Measurements from ENCODE around the gene SPSB3.

Gene SPSB3

GRCh38 chr16:1790261-1790610 lies 7.9 kb upstream of the SPSB3 start:
- no peak for DNase-seq

DNA sequence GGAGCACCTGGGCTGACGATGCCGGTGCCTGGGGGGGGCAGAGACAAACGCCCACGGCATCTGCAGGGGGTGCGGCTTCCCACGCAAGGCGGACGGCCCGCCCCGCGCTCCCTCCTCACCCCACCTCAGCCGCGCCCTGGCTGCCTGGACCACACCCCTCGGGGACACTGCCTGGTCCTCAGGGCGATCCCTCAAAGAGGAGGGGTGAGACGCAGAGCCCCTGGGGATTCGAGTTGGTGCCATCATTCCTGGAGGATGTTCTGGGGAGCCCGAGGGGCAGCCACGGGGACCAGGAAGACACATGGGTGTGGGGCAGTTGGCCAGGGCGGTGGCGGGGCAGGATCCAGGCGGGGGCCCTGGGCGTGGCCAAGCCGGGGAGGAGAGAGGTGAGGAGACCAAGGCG lies 7.3 kb upstream of the SPSB3 start:
- DNase-seq, result no peak

- no peak for DNase-seq
These were observed 6.3 kb upstream of the SPSB3 start for GRCh38 chr16:1788708-1789100.

DNA sequence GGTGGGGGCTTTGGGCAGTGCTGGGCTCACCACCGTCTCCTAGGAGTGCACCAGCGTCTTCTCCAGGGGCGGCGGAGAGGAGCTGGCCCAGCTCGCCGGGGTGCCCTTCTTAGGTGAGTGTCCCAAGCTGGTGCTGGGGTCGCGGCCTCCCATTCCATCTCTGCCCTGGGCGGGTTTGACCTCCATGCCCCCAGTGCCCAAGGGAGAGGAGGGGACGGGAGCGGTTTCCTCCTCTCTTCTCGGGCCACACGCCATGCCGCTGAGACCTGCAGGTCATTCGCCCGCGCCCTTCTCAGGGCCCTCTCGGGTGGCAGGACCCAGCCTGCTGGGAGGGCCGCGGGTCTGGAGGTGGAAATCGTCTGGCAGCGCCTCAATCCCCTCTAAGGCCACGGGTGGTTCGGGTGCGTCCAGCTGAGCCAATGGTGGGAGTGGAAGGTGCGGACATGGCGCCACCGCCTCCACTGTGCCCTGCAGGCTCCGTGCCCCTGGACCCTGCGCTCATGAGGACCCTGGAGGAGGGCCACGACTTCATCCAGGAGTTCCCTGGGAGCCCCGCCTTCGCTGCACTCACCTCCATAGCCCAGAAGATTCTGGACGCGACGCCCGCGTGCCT lies 5.8 kb upstream of the SPSB3 start:
- DNase-seq, result no peak

DNA sequence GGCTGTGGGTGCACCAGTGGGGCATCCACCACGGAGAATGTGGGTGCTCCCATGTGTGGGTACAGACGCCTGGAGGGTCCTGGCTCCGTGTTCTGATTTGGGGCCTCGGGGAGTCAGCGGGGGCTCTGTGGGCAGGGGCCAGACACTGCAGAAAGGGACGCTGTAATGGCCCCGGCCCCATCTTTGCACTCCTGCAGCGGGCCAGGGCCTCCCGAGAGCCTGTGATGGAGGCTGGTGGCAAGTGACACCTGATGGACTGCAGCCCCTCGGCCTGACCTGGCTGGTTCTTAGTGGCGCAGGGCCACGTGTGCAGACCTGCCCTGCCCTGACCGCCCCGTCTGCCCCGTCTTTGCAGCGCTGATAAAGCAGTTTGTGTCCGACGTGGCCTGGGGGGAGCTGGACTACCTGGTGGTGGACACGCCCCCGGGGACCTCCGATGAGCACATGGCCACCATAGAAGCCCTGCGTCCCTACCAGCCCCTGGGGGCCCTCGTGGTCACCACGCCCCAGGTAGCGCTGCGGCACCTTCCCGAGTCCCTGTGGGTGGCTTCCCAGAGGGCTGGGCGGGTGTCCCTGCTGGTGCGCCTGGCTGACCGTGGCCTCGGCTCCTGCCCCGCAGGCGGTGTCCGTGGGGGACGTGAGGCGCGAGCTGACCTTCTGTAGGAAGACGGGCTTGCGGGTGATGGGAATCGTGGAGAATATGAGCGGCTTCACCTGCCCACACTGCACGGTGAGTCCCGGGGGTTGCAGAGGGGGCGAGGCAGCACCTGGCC lies 5.1 kb upstream of the SPSB3 start:
- no peak for DNase-seq

GRCh38 chr16:1787056-1787321 lies 4.6 kb upstream of the SPSB3 start:
- no peak for DNase-seq

- no peak for DNase-seq
These were observed 4.1 kb upstream of the SPSB3 start for GRCh38 chr16:1786242-1787055.

- DNase-seq, result no peak
These were observed 3.4 kb upstream of the SPSB3 start for GRCh38 chr16:1785846-1786170.

GRCh38 chr16:1784977-1785845 lies 2.8 kb upstream of the SPSB3 start:
- no peak for DNase-seq

DNA sequence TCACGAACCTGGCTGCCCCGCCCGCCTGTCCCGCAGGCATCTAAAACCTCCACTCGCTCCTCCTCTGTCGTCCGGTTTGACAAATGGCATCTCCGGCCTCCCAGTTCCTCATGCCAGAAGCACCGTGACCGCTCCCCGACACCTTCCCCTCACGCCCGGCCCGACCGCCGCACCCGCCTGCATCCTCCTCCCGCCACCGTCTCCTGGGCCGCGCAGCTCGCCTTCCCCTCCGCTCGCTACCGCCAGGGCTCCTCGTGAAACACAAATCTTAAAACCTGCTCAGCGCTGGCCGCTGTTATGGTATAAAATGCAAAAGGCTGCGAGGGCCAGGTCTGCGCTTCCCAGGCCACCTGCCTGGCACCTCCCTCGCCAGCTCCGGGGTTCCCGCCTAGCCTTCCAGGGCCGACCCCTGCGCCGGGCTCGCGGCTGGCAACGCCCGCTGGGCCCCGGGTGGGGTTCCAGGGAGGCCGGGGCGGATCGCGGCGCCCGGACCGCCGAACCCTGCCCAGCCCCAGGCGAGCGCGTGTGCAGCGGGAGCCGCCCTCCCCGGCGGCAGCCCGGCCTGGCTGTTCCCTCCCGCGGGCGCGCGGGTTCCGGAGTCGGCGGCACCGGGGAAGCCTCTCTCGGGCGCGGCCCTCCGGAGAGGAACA lies 488 bp downstream of the SPSB3 start:
- DNase-seq, result peak in 1 of 58 donors; percentile 41

DNA sequence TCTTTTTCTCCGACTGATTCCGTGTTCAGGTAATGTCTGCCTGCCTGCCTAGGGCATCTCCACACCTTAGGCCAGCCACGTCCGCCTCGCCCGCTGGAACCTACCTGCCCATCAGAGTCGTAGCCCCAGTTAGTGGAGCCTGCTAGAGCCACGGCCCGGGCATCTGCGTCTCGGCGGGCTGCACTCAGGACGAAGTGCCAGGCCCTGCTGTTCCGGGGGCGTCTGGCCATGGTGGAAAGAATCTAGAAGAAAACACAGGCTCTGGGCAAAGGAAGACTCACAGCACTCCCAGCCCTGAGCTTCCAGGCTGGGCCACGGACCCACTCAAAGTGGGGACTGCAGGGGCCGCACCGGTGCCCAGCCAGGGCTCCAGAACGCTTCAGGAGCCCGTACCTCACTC lies 1.1 kb downstream of the SPSB3 start:
- no peak for DNase-seq

GRCh38 chr16:1780677-1781072 lies 1.7 kb downstream of the SPSB3 start:
- DNase-seq, result no peak

DNA sequence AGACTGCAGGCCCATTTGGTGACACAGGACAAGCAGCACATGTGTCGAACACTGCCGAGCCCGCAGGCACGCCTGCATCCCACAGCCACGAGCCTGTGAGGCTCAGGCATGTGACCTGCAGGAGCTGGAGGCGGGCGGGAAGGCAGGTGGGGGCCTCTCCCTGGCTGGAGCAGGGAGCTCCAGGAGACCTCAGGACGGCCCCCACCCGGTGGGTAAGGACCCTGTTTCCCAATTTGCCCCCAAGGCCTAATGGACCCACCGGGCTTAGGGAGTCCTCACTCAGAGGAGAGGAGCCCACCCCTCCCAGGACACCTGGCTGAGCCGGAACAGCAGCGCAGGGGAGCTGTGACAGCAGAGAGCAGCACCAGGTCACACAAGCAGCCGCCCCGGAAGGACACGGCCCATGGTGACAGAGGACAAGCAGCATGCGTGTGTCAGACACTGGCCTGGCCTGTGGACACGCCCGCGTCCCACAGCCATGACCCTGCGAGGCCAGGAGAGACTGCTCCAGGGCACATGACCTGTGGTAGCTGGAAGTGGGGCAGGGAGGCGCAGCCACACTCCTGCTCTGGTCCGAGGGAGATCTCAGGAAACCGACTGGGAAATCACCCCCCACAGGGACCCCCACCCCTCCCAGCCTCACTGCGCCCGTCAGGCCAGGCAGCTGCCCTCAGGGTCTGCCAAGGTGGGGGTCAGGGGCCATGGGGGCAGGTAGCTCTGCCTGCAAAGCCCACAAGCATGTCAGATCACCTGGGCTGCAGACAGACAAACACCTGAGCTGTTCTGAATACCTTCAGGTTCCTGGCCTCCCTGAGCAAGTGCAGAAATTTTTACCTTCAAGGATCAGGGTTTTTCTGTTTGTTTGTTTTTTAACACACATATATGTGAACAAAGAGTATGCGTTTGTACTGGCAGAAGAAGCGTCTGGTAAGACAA lies 2.4 kb downstream of the SPSB3 start:
- no peak for DNase-seq

GRCh38 chr16:1779234-1779701 lies 3.1 kb downstream of the SPSB3 start:
- DNase-seq, result no peak

DNA sequence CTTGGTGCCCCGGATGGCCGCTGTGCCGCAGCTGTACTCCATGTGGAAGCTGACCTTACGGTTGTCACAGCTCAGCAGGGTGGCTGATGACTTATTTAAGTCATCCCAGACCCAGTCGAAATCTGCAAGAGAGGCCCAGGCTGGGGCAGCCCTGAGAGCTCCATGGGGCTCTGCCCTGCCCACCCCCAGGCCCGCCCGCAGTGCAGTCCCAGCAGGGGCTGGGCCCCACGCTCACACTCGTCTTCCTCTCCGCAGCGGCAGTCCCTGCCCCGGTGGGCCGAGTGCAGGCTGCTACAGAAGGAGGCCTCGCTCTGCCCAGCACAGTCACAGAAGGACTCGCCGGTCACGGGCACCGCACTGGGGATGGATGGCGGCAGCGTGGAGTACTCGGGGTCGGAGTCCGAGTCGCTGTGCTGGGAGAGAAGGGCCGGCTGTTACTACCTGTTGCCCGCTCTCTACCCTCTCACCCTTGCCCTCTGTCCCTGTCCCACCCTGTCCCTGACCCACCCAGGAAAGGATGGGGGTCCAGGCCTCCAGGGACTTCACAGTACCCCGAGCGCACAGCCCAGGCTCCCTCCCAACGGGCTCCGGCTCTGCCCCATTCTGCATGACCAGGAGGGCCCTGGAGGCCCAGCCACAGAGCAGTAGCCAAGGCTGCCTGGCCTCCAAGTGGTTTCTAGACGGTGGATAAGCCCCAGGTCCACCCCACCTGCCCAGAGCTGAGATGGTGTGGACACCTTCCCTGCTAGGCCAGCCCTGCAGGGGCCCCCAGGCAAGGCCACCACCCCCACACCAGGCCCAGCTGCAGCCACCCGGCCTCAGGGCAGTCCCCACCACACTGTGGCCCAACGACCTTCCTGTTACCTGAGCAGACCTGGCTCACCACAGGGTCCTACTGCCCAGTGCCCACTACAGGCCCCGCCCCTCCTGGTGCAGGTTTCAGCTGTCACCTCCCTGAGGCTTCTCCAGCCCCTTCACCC lies 3.9 kb downstream of the SPSB3 start:
- no peak for DNase-seq

DNA sequence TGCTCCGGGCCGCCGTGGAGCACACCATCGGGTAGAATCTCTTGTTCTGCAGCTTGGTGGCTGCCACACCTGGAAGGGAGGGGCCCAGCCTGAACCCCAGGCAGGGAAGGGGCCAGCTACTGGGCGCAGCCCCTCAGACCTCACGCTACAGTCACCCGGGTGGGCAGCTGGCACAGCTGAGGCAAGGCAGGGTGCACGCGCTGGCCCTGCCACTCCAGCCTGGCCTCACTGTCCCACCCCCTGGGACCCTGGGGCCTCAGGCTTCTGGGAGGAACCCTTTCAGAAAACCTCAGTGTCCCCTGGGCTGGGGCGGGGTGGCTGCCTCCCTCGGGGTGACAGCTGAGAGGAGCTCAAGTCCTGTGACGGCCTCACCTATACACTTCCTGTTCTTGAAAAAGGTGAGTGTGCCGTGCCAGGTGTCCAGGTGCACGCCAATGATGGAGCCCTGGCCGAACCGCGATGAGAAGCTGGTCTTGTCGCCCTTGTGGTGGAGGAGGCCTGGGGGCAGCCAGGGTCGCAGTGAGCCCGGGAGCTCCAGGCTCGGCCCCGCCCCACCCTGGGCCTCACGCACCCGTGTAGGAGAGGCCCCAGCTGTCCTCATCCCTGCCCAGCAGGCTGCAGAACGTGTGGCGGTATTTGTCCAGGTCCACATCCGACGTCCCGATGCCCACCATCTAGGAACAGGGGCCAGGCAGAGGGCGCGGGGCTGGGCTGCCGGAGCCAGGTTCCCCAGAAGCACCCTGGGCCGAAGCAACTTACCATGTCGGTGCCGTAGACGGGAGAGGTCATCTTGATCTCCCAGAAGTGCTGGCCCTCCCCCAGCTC lies 4.8 kb downstream of the SPSB3 start:
- no peak for DNase-seq

- DNase-seq, result no peak
These were observed 5.4 kb downstream of the SPSB3 start for GRCh38 chr16:1776991-1777374.

DNA sequence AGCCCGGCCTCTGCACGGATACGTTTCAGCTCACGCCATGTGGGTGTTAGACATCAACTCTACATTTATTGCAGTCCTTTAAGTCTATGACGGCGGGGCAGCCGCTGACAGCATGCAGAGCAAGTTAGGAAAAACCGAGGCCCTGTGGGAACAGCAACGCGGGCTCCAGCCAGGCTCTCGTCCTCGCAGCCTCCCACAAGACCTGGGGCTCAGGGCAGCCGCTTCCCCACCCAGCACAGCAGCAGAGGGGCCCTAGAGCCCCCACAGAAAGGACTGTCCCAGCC lies 5.8 kb downstream of the SPSB3 start:
- DNase-seq, result no peak
